Ishikawa (cell line): Measurements from ENCODE around the gene SOWAHD.

Source experiments
- CEBPB ChIP-seq: IDR thresholded peaks from 2 replicates; pipeline ENCODE4 v1.6.1; 2012
- CREB1 ChIP-seq: IDR thresholded peaks from 2 replicates; pipeline ENCODE4 v1.6.1; 2012; ENCODE audit warnings: low read depth
- EP300 ChIP-seq: IDR thresholded peaks from 2 replicates; pipeline ENCODE4 v1.6.1; 2012; ENCODE audit warnings: borderline replicate concordance
- NFIC ChIP-seq: IDR thresholded peaks from 2 replicates; pipeline ENCODE4 v1.6.1; 2012
- RAD21 ChIP-seq: IDR thresholded peaks from 2 replicates; pipeline ENCODE4 v1.6.1; 2012; ENCODE audit warnings: low read depth
- REST ChIP-seq: IDR thresholded peaks from 2 replicates; pipeline ENCODE4 v1.6.1; 2012; ENCODE audit warnings: low read depth, mild to moderate bottlenecking
- TAF1 ChIP-seq: IDR thresholded peaks from 2 replicates; pipeline ENCODE4 v1.6.1; 2012; ENCODE audit warnings: low read depth, mild to moderate bottlenecking
- TEAD4 ChIP-seq: IDR thresholded peaks from 2 replicates; pipeline ENCODE4 v1.6.1; 2012
- YY1 ChIP-seq: IDR thresholded peaks from 2 replicates; pipeline ENCODE4 v1.6.1; 2012; ENCODE audit warnings: low read depth
- ZBTB7A ChIP-seq: IDR thresholded peaks from 2 replicates; pipeline ENCODE4 v1.6.1; 2012; ENCODE audit warnings: low read depth
- TF ChIP-seq, protein P1 (sequence below): IDR thresholded peaks from 2 replicates; pipeline ENCODE4 v1.6.1; 2012
- TF ChIP-seq, protein P2 (sequence below): IDR thresholded peaks from 2 replicates; pipeline ENCODE4 v1.6.1; 2012

GRCh38 chrX:119778829-119779228 lies 20.4 kb downstream of the SOWAHD start:
- TF ChIP-seq YY1 (no peak), EP300 (no peak), TAF1 (no peak), NFIC (no peak), CEBPB (no peak), ZBTB7A (no peak), TEAD4 (no peak), CREB1 (no peak), RAD21 (no peak), REST (no peak)
- TF ChIP-seq, protein P1, sequence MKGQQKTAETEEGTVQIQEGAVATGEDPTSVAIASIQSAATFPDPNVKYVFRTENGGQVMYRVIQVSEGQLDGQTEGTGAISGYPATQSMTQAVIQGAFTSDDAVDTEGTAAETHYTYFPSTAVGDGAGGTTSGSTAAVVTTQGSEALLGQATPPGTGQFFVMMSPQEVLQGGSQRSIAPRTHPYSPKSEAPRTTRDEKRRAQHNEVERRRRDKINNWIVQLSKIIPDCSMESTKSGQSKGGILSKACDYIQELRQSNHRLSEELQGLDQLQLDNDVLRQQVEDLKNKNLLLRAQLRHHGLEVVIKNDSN = no peak
- TF ChIP-seq, protein P2, sequence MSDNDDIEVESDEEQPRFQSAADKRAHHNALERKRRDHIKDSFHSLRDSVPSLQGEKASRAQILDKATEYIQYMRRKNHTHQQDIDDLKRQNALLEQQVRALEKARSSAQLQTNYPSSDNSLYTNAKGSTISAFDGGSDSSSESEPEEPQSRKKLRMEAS = no peak
